Uterus (tissue), 4 donors: ENCODE results near the gene SMPDL3A. TPM values are rescaled to one million over a fixed set of nuclear protein-coding genes. Genes with fewer than 3 reads are reported as not detected.
A peak's percentile ranks its signal among the peaks of the same experiment; 100 is the strongest.

ENCODE experiments used
- DNase-seq, 2 donors: peaks; one replicate each; pipeline ENCODE4 v3.0.0-alpha.2; 2019 to 2020
- H3K27ac ChIP-seq, 2 donors: fragments of 200-600 bp; sonication (generic); 1 replicate in 1 of 2; 2 replicates in 1 of 2; pipeline ENCODE4 v1.5.1; 2016 to 2018
- H3K27me3 ChIP-seq, 2 donors: fragments of 200-600 bp; sonication (generic); one replicate each; pipeline ENCODE4 v1.5.1; 2018 to 2019; ENCODE audit warnings: control low read depth in 1 of 2
- H3K36me3 ChIP-seq, 2 donors: fragments of 200-600 bp; sonication (generic); one replicate each; pipeline ENCODE4 v1.5.1; 2019; ENCODE audit warnings: control low read depth in 1 of 2
- H3K4me1 ChIP-seq, 2 donors: fragments of 200-600 bp; sonication (generic); one replicate each; pipeline ENCODE4 v1.5.1; 2018 to 2019; ENCODE audit warnings: control low read depth in 1 of 2
- H3K4me3 ChIP-seq, 2 donors: fragments of 200-600 bp; sonication (generic); 1 replicate in 1 of 2; 2 replicates in 1 of 2; pipeline ENCODE4 v1.5.1; 2018 to 2019; ENCODE audit warnings: mild to moderate bottlenecking in 1 of 2
- H3K9me3 ChIP-seq, 2 donors: fragments of 200-600 bp; sonication (generic); one replicate each; pipeline ENCODE4 v1.5.1; 2019; ENCODE audit warnings: control low read depth in 1 of 2
- POLR2A ChIP-seq, 2 donors: fragments of 450-650 bp; IDR thresholded peaks; one replicate each; pipeline ENCODE4 v1.6.1; 2016; ENCODE audit warnings: antibody characterized with exemption in 2 of 2, mild to moderate bottlenecking in 1 of 2, moderate library complexity in 1 of 2
- intact Hi-C: fragments of 100-400 bp; cut with DNase I; formaldehyde crosslinking; loops from one replicate; pipeline ENCODE4 v1.15.1; 2023; ENCODE audit warnings: low total_unique reads
- total RNA-seq, 4 donors: library from RNA; depleted of rRNA in 3 of 4; stranded (reverse); fragments of >200 nt in 3 of 4; gene quantifications; one replicate each; pipeline versions ENCODE4 v1.1.0 to v1.2.4, GENCODE V29; 2014 to 2023
- TF ChIP-seq, protein P1 (sequence below), 4 experiments: fragments of 200-600 bp in 2 of 4; fragments of 450-650 bp in 2 of 4; sonication (generic) in 2 of 4; IDR thresholded peaks; one replicate each; pipeline ENCODE4 v1.5.1; 2016 to 2019; ENCODE audit warnings: antibody characterized with exemption in 4 of 4, mild to moderate bottlenecking in 2 of 4, moderate library complexity in 1 of 4
- donor health status: DM: yes; HTN: yes; CAD: no.

Gene SMPDL3A
- total RNA-seq, 4 donors from 2014 or later, result 4.1 to 18.7 (median 13.3) TPM

DNA sequence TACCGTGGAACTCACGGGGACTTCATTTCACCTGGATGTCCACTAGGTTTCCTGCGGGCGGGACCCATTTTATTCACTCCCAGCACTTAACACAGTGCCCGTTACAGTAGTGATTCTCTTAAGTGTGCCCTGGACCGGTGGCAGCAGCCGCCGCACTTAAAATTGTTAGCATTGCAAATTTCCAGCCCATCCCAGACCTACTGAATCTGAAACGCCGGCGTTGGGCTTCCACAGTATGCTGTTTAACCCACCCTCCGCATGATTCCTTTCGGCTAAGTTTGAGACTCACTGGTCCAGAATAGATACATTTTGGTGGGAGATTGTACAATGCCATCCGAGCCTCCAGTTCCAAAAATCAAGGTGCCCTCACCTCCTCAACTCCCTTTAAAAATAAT, 967 bp downstream of the SMPDL3A start:
- no peak for DNase-seq

DNA sequence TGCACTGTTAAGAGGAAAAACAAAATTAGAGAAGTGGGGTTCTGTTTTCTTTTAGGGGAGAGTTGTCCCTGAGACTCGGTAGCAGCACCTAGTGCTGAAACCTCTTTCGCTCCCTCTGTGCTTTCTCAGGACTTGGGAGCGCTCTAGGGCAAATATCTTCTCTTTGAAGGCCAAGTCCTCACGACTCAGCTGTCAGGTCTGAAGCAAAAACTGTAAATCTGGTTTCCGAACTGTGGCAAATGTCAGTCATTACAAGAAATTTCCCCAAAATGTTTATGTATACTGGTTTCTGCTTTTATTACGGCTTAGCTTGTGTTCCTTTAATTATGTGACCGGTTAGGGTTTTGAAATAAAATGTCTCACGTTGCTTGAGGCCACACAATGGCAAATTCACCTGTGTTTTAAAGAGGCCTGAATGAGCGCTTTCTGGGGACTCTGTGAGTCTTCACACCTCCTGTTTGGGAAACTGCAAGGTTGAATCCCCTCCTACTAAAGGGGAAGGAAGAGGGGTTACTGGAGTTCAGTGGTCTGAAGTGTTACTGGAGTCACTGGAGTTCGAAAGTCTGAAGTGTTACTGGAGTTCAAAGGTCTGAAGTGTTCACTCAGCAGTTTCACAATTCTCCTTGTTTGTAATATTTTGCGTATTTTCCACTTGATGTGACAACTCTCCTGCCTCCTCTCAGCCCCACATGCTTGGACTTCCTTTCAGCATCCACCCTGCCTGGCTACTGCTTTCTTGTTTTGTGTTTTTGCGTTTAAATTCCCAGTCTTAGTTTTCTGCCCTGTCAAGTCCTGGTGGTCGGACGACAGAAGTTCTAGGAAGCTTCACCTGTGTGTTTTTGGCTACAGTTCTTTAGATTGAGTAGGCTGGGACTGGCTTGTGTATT, 1.6 kb downstream of the SMPDL3A start:
- Histone ChIP-seq H3K9me3 (no peaks in the 10 kb centered on the region), H3K36me3 (no peaks in the 10 kb centered on the region), H3K4me1 (no peaks in the 10 kb centered on the region), H3K4me3 (peak overlapping the region; percentile 60 to 73), H3K27ac (peak overlapping the region; percentile 94 to 98), H3K27me3 (no peaks in the 10 kb centered on the region)
- DNase-seq, result no peak
- TF ChIP-seq, protein P1, sequence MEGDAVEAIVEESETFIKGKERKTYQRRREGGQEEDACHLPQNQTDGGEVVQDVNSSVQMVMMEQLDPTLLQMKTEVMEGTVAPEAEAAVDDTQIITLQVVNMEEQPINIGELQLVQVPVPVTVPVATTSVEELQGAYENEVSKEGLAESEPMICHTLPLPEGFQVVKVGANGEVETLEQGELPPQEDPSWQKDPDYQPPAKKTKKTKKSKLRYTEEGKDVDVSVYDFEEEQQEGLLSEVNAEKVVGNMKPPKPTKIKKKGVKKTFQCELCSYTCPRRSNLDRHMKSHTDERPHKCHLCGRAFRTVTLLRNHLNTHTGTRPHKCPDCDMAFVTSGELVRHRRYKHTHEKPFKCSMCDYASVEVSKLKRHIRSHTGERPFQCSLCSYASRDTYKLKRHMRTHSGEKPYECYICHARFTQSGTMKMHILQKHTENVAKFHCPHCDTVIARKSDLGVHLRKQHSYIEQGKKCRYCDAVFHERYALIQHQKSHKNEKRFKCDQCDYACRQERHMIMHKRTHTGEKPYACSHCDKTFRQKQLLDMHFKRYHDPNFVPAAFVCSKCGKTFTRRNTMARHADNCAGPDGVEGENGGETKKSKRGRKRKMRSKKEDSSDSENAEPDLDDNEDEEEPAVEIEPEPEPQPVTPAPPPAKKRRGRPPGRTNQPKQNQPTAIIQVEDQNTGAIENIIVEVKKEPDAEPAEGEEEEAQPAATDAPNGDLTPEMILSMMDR (IDR thresholded peaks at IDR 0.05), result no peak
- no peak for TF ChIP-seq POLR2A (IDR thresholded peaks at IDR 0.05)
- intact Hi-C loops, result no loop called here

More for the DNA sequence above, 967 bp downstream of the SMPDL3A start:
- TF ChIP-seq, protein P1 (IDR thresholded peaks at IDR 0.05), result no peak
- TF ChIP-seq POLR2A (IDR thresholded peaks at IDR 0.05), result no peak
- Histone ChIP-seq H3K36me3 (no peaks in the 10 kb centered on the region), H3K4me1 (no peaks in the 10 kb centered on the region), H3K9me3 (no peaks in the 10 kb centered on the region), H3K27me3 (no peaks in the 10 kb centered on the region), H3K27ac (peak overlapping the region; percentile 94 to 98), H3K4me3 (peak overlapping the region; percentile 60 to 73)
- intact Hi-C loops, result no loop called here

DNA sequence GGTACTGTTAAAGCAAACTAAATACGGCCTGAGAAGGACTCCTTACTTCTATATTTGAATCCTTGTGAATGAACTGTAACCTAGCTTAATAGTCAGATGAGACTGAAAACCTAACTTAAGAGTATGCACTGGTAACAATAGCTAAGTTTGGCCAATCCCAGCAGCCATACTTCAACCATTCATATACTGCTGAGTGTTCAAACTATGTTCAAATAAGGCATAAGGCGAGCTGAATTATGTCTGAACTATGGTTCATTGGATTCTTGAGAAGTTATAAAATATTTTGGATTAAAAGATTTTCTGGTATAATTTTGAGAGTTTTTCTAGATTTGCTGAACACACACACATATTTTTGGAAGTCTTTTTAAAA, 2.2 kb downstream of the SMPDL3A start:
- DNase-seq, result no peak
- intact Hi-C loops, result no loop called here
- Histone ChIP-seq H3K4me3 (no peak overlapping the region), H3K9me3 (no peaks in the 10 kb centered on the region), H3K27me3 (no peaks in the 10 kb centered on the region), H3K4me1 (no peaks in the 10 kb centered on the region), H3K27ac (peak overlapping the region; percentile 94 to 98), H3K36me3 (no peaks in the 10 kb centered on the region)
- no peak for TF ChIP-seq POLR2A (IDR thresholded peaks at IDR 0.05)

DNA sequence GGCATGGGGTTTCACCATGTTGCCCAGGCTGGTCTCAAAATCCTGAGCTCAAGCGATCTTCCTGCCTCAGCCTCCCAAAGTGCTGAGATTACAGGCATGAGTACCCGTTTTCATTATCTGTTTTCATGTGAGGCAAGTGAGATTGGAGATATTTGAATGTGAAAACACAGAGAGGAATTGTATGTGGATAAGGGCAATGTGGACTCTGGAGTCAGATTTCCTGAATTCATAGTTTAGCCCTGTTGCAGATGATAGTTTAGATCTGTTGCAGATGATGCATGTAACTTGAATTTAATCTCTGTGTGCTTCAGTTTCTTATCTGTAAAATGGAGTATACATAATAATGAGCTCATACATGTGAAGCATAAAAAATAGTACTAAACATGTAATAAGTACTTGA, 3.7 kb downstream of the SMPDL3A start:
- TF ChIP-seq, protein P1 (IDR thresholded peaks at IDR 0.05), result no peak
- no peak for TF ChIP-seq POLR2A (IDR thresholded peaks at IDR 0.05)
- Histone ChIP-seq H3K27ac (no peak overlapping the region), H3K36me3 (no peaks in the 10 kb centered on the region), H3K9me3 (no peaks in the 10 kb centered on the region), H3K4me1 (no peaks in the 10 kb centered on the region), H3K4me3 (no peak overlapping the region), H3K27me3 (no peaks in the 10 kb centered on the region)
- intact Hi-C loops, result no loop called here
- no peak for DNase-seq

DNA sequence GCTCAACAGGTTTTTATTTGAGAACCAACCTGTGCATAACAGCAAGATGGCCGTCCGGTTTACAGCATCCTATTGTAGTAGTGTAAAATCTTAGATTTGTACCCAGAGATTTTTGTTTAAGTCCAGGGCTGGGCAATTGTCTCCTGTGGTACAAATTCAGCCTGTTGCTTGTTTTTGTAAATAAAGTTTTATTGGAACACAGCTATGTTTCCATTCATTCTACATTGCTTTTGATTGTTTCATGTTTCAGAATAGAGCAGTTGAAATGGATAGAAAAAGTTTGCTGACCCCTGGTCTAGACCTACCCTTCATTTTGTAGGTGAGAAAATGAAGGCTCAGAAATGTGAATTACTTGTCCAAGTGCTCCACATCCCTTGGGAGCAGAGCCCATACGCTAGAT, 8.5 kb downstream of the SMPDL3A start:
- no peak for DNase-seq
- Histone ChIP-seq H3K9me3 (no peaks in the 10 kb centered on the region), H3K4me3 (no peak overlapping the region), H3K27me3 (no peaks in the 10 kb centered on the region), H3K27ac (no peak overlapping the region), H3K4me1 (no peaks in the 10 kb centered on the region), H3K36me3 (no peaks in the 10 kb centered on the region)
- TF ChIP-seq, protein P1 (IDR thresholded peaks at IDR 0.05), result no peak
- TF ChIP-seq POLR2A (IDR thresholded peaks at IDR 0.05), result no peak
- intact Hi-C loops, result no loop called here
